Fibroblast of skin of right quadriceps (primary cell): ENCODE measurements around the gene KANSL1L.
A peak's percentile ranks its signal among the peaks of the same experiment; 100 is the strongest.

Experiments used
- DNase-seq: peaks from one replicate; pipeline ENCODE4 v3.0.0-alpha.2; 2013

Gene KANSL1L

GRCh38 chr2:210072493-210072892 is 98.7 kb downstream of the KANSL1L start:
- no peak for DNase-seq

GRCh38 chr2:210063306-210063705 is 107.9 kb downstream of the KANSL1L start:
- no peak for DNase-seq

- no peak for DNase-seq
Measured at GRCh38 chr2:210055825-210056224, 115.4 kb downstream of the KANSL1L start.

- no peak for DNase-seq
Measured at GRCh38 chr2:210054696-210055095, 116.5 kb downstream of the KANSL1L start.

GRCh38 chr2:210050885-210051284 is 120.3 kb downstream of the KANSL1L start:
- DNase-seq: no peak

GRCh38 chr2:210049831-210050230 is 121.4 kb downstream of the KANSL1L start:
- no peak for DNase-seq

GRCh38 chr2:210046851-210047500 is 124.2 kb downstream of the KANSL1L start:
- no peak for DNase-seq

GRCh38 chr2:210038078-210038477 is 133.1 kb downstream of the KANSL1L start:
- DNase-seq: no peak

GRCh38 chr2:210035679-210036078 is 135.5 kb downstream of the KANSL1L start:
- DNase-seq: no peak

GRCh38 chr2:210034087-210034683 is 137.0 kb downstream of the KANSL1L start:
- no peak for DNase-seq

- DNase-seq: no peak
Measured at GRCh38 chr2:210028178-210028577, 143.0 kb downstream of the KANSL1L start.

- DNase-seq: no peak
Measured at GRCh38 chr2:210027608-210028007, 143.6 kb downstream of the KANSL1L start.

GRCh38 chr2:210022824-210023223 is 148.4 kb downstream of the KANSL1L start:
- DNase-seq: no peak

- no peak for DNase-seq
Measured at GRCh38 chr2:210020138-210020537, 151.1 kb downstream of the KANSL1L start.

- no peak for DNase-seq
Measured at GRCh38 chr2:210009896-210010295, 161.3 kb downstream of the KANSL1L start.

GRCh38 chr2:210009126-210009525 is 162.1 kb downstream of the KANSL1L start:
- no peak for DNase-seq

- no peak for DNase-seq
Measured at GRCh38 chr2:210007895-210008294, 163.3 kb downstream of the KANSL1L start.

GRCh38 chr2:210004881-210005280 is 166.3 kb downstream of the KANSL1L start:
- DNase-seq: no peak

GRCh38 chr2:210003359-210003758 is 167.8 kb downstream of the KANSL1L start:
- DNase-seq: no peak

- DNase-seq: peak; percentile 92
Measured at GRCh38 chr2:210002158-210003157, 168.8 kb downstream of the KANSL1L start, which contains the start of gene RPE. RPE (plus strand) TSS chr2:210002638; CDS start chr2:210002662, 24 bp downstream.

GRCh38 chr2:210000464-210001324 is 170.5 kb downstream of the KANSL1L start:
- DNase-seq: no peak

- DNase-seq: no peak
Measured at GRCh38 chr2:209998596-209998995, 172.6 kb downstream of the KANSL1L start.
